Muscle of back (tissue), 11 donors: ENCODE results near the gene PRKAG2. TPM values are rescaled to one million over a fixed set of nuclear protein-coding genes. Genes with fewer than 3 reads are reported as not detected.
"Not testable (repeated sequence)": the region's sequence is repeated elsewhere in the genome, so short reads cannot be mapped to it uniquely, and the experiment has no call there.

Source experiments
- DNase-seq, 3 donors: peaks; one replicate each; pipeline versions ENCODE4 v3.0.0 to v3.0.0-alpha.2; 2013
- polyA plus RNA-seq, 10 donors: library from polyadenylated mRNA; unstranded; fragments of 120-200 nt; gene quantifications; one replicate each; pipeline ENCODE4 v1.2.1, GENCODE V29; 2013; ENCODE audit not compliant: insufficient read length in 10 of 10

Gene PRKAG2
- polyA plus RNA-seq, 10 donors = 11.5 to 17.2 (median 15.0) TPM

GRCh38 chr7:151886783-151887182 is 9.9 kb upstream of the PRKAG2 start:
- no peak for DNase-seq

- no peak for DNase-seq
Measured at GRCh38 chr7:151885202-151885580, 8.3 kb upstream of the PRKAG2 start.

- no peak for DNase-seq
Measured at GRCh38 chr7:151884312-151885201, 7.6 kb upstream of the PRKAG2 start.

GRCh38 chr7:151883857-151884256 is 6.9 kb upstream of the PRKAG2 start:
- DNase-seq = no peak

- DNase-seq = no peak
Measured at GRCh38 chr7:151882734-151883133, 5.8 kb upstream of the PRKAG2 start.

GRCh38 chr7:151880688-151881087 is 3.8 kb upstream of the PRKAG2 start:
- no peak for DNase-seq

GRCh38 chr7:151877911-151878835 is 1.3 kb upstream of the PRKAG2 start:
- DNase-seq = peak in 1 of 3 donors; percentile 36

- DNase-seq = peak; percentile 68 to 91 (median 82)
Measured at GRCh38 chr7:151875942-151876898, 695 bp downstream of the PRKAG2 start.

- DNase-seq = not testable (repeated sequence)
Measured at GRCh38 chr7:151874479-151874878, 2.4 kb downstream of the PRKAG2 start.

GRCh38 chr7:151873402-151873965 is 3.4 kb downstream of the PRKAG2 start:
- no peak for DNase-seq

- DNase-seq = no peak
Measured at GRCh38 chr7:151872531-151873401, 4.1 kb downstream of the PRKAG2 start.

GRCh38 chr7:151871904-151872303 is 5.0 kb downstream of the PRKAG2 start:
- DNase-seq = no peak

GRCh38 chr7:151871189-151871735 is 5.7 kb downstream of the PRKAG2 start:
- no peak for DNase-seq

GRCh38 chr7:151869968-151870918 is 6.7 kb downstream of the PRKAG2 start:
- DNase-seq = no peak

GRCh38 chr7:151869455-151869854 is 7.5 kb downstream of the PRKAG2 start:
- DNase-seq = no peak

GRCh38 chr7:151869109-151869428 is 7.8 kb downstream of the PRKAG2 start:
- no peak for DNase-seq

GRCh38 chr7:151868396-151869108 is 8.4 kb downstream of the PRKAG2 start:
- DNase-seq = no peak

- no peak for DNase-seq
Measured at GRCh38 chr7:151867912-151868311, 9.0 kb downstream of the PRKAG2 start.
